Activated CD4-positive, alpha-beta T cell treated with anti-CD3 and anti-CD28 coated beads, Interleukin-2, amount 50 U/mL, for 48 hours (primary cell): Measurements from ENCODE around the gene NUP62.

Experiments
- DNase-seq, 2 experiments: peaks; one replicate each; pipeline ENCODE4 v3.0.0-alpha.2; 2020

NUP62 gene

DNA sequence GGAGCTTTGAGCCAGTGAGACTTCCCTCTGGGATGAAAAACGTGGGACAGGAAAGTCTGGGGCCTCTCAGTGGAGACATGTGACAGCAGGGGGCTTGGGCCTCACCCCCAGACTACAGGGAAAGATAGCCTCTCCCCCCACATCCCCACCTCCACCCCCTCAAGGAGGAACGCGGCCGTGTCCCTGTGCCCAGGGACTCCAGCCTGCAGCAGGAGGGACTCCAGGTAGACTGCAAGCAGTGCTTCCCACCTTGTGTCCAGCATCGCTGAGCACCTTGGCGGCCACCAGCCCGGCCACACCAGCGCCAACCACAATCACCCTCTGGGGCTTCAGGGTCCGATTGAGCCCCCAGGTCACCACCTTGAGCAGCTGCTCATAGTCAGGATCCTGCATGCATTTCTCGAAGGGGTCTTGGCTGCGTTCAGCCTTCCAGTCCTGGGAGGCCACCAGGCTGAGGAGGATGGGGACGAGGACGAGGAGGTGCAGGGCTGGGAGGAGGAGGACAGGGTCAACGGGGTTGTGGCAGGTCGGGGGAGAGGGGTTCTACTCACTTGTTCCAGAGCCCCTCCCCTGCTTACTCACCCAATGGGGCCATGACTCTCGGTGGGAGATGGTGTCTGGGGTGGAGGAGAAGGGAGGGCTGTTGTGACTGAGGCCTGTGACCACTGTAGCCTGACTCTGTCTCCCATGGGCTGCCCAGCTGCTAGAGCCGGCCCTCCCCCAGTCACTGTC is 33.6 kb downstream of the NUP62 start:
- DNase-seq = no peak

DNA sequence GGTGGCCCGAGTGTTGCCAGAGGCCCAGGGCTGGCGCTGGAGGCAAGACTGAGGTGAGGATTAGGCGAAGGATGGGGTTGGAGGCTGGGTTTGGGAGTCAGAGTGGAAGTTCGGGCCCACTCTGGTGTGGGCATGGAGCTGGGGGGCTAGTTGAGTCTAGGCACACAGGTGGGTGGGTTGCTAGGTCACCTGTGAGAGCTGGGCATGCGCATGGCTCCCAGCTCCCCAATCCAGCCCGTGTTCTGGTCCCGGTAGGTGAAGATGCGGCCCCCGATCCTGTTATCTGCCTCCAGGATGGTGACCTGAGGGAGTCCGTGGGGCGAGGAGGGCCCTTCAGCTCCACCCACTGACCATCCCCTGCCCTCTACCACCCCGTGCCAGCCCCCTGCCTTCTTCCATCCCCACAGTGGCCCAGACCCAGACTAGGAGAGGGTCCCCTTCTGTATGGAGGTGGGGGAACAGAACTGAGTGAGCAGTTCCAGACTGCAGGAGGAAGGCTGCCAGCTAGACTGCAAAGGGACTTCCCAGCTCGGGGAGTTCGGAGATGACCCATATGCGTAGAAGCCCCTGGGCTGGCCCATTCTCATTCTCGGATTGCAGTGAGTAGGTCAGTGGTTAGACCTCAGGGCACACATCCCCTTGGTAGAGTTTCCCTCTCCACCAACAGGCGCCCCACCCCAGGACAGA is 34.3 kb downstream of the NUP62 start:
- DNase-seq = peak; percentile 68 to 79

DNA sequence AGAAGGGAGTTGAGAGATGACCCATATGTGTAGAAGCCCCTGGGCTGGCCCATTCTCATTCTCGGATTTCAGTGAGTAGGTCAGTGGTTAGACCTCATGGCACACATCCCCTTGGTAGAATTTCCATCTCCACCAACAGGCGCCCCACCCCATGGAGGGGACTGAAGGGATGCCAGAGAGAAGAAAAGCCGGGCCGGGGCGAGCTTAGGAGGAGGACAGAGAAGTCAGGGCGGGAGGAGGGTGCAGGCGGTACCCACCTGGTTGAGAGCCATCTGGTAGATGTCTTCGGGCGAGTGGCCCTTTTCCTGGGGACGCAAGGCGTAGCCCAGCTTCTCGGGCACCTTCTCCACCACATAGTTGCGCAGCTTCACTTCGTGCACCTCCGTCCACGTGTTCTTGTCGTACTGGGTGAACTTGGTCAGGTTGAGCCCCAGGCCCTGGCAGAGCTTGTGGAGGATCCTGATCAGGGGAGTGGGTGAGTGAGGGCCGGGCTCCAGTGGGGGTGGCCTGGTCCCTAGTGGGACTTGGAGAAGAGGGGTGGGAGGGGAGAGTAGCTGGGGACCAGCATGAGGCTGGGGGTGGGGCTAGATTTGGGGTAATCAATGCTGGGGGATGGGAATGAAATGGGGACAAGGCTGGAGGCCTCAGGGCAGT is 35.2 kb downstream of the NUP62 start:
- peak; percentile 45 to 58 for DNase-seq

- no peak for DNase-seq
These were observed 36.6 kb downstream of the NUP62 start for GRCh38 chr19:49892716-49893115.

- DNase-seq = no peak
These were observed 37.9 kb downstream of the NUP62 start for GRCh38 chr19:49891393-49891792.

GRCh38 chr19:49890349-49891311 is 38.7 kb downstream of the NUP62 start:
- peak; percentile 68 to 70 for DNase-seq

DNA sequence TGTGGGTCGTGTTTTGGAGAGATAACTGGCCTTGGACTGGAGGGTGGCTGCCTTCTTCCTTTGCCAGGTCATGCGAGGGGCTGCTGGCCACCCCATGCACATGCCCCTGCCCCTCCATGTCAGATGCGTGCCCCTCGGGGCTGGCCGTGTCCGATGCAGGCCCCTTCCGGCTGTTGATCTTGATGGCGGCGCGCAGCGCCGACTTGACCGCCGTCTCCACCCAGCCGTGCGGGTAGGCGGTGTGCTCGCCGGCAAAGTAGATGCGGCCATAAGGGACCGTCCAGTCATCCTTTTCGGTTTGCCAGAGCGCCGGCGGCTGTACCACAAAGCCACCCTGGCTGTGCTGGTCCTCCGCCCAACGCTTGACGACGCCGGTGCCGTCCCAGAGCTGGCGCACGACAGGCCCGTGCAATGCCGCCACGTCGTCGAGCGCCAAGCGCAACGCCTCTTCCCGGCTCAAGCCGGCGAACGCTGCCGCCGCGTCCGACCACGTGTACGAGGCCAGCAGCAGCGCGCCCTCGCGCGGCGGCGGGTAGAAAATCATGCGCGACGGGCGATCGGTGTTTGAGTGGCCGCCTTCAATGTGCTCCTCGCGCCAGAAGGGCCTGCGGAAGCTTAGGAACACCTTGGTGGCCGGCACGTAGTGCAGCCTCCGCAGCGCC is 39.5 kb downstream of the NUP62 start:
- DNase-seq = peak; percentile 73 to 80

DNA sequence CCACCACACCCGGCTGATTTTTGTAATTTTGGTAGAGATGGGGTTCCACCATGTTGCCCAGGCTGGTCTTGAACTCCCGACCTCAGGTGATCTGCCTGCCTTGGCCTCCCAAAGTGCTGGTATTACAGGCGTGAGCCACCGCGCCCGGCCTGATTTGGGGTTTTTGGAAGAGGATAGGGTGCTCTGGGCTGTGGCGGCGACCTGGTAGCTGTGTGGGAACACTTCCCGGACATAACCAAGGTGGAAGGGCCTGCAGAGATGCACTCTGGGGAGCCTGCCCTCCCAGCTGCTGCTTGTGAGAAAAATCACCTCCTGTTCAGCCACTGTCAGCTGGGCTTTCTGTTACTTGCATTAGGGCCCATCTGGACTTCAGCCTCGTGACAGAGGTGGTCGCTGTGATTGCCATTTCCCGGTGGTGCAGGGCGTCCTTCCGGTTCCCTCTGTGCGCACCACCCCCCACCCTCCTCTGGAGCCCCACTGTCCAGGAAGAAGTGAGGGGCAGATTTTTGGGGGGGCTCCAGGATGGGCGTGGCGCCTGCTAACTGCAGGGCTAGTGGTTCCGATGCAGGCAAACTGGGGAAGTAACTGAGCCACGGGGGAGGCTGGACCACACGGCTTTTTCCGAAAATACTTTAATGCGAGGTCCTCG is 40.1 kb downstream of the NUP62 start:
- DNase-seq = no peak

DNA sequence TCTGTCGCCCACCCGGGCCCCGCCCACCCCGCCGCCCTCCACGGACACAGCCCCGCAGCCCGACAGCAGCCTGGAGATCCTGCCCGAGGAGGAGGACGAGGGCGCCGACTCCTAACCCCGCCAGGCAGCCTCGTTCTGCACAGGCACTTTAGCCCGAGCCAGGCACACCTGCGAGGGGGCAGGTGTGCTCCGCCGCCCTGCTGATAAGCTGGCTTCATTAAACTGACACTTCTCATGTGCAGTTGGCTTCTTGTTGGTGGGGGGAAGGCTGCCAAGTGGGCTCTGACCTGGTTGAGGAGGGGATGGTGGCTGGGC is 40.8 kb downstream of the NUP62 start:
- DNase-seq = no peak

- no peak for DNase-seq
These were observed 41.4 kb downstream of the NUP62 start for GRCh38 chr19:49887665-49888509.

GRCh38 chr19:49887037-49887664 is 42.2 kb downstream of the NUP62 start:
- no peak for DNase-seq

DNA sequence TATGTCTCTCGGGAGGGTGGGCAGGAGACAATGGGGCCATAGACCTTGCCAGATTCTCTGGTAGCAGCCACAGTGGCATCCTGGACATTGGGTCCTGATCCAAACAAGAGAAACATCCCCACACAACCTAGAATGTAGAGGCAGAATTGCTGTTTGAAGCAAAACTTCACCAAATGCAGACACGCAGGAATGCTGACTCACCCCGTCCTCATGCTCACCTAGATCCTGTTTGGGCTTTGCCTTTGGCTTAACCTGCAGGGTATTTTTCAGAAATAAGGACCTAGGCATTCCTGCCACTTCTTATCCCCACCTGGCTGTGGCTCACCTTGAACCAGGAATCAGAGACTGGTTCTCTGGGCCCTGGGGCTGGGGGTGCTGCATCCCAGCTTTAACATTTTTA is 44.5 kb downstream of the NUP62 start:
- no peak for DNase-seq

DNA sequence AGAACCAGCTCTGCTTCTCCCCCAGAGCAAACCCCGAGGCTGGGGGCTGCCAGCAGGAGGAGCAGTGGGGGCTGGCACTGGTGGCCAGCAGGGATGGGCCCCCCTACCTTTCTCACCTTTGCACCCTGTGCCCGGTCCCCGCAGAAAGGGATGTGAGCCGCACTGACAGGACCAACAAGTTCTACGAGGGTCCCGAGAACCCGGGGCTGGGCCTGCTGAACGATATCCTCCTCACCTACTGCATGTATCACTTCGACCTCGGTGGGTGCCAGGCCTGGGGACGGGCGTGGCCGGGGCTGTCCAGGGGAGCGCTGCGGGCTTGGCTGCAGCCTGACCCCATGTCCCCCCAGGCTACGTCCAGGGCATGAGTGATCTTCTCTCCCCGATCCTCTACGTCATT is 45.2 kb downstream of the NUP62 start:
- DNase-seq = no peak

GRCh38 chr19:49883094-49883493 is 46.2 kb downstream of the NUP62 start:
- DNase-seq = no peak

GRCh38 chr19:49882643-49883042 is 46.7 kb downstream of the NUP62 start:
- no peak for DNase-seq

DNA sequence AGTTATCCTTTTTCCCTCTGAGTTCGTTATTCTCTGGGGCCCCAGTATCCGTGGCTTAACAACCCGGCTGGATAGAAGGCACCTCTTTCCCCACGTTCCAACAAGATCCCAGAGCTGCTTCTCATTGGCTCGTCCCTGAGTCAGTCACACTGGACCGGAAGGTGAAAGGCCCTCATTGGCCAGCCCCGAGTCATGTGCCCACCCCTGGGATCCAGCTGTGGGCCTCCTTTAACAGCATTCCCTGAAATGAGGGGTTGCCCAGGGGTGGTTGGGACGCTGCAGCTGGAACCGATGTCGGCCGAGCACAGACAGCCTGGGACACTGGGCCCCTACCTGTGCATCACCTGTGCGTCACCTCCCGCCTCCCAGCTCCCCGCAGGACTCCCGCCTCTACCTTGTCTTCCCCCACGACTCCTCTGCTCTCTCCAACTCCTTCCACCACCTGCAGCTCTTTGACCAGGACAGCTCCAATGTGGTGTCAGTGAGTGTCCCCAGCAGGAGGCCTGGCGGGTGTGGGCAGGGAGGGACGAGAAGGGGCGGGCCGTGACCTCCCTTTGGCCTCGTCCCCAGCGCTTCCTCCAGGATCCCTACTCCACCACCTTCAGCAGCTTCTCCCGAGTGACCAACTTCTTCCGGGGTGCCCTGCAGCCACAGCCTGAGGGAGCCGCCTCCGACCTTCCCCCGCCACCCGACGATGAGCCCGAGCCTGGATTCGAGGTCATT is 47.5 kb downstream of the NUP62 start:
- DNase-seq = no peak

DNA sequence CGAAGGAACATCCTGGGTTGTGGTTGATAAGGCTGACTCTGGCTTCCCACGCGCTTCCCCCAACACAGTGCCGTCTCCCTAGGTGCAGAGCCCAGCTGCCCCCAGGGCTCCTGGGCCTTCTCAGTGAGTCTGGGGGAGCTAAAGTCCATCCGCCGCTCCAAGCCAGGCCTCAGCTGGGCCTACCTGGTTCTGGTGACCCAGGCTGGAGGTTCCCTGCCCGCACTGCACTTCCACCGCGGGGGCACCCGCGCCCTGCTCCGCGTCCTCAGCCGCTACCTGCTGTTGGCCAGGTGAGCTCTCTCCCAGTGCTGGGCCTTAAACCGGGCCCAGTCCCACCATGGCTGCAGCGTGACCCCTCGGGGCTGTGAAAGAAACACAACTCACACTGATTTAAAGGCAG is 48.1 kb downstream of the NUP62 start:
- no peak for DNase-seq

DNA sequence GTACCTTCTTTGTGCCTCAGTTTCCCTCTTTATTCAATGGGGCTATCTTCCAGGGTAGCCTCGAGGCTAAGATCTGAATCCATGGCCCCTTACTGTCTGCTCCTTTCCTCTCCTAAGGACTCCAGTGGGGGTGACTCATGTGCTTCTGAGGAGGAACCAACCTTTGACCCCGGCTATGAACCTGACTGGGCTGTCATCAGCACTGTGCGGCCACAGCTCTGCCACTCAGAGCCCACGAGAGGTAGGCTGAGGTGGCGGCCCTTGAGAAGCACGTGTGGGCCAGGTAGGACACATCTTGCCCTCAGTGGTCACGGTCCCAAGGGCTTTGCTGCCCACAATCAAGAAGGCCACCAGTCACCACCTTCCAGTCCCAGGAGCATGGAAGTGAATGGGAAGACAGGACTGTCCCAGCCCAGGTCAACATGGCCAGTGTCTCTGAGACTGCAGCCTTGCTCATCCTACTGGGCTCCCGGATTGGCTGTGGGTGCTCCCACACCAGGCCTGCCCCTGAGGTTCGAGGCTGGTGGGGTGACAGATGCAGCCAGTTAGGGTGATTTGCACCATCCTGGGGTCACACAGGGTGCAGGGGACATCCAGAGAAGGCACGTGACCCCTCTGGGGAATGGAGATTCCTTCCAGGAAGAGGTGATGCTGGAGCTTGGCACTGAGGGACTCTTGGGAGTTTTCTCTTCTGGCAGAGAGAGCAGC is 49.0 kb downstream of the NUP62 start:
- no peak for DNase-seq
